NT2/D1 (cell line): ENCODE measurements around the gene FTCD.

ENCODE experiments used
- SUZ12 ChIP-seq: IDR thresholded peaks from 2 replicates; pipeline ENCODE4 v1.6.1; 2011; ENCODE audit not compliant: insufficient read length, insufficient read depth; ENCODE audit errors: extremely low read depth
- YY1 ChIP-seq: IDR thresholded peaks from 2 replicates; pipeline ENCODE4 v1.6.1; 2011; ENCODE audit not compliant: insufficient read length, insufficient read depth
- ZNF274 ChIP-seq: IDR thresholded peaks from 2 replicates; pipeline ENCODE4 v1.6.1; 2011; ENCODE audit warnings: mild to moderate bottlenecking, low read depth, low read length

- TF ChIP-seq YY1 (no peak), ZNF274 (no peak), SUZ12 (no peak)
These were observed 17.6 kb upstream of the FTCD start for GRCh38 chr21:46172863-46173528.
